BE2C (cell line): ENCODE data around the gene BRD3.

Experiments used
- DNase-seq: peaks from one replicate; pipeline ENCODE4 v3.0.0-alpha.2; 2020
- H3K27me3 ChIP-seq: fragments of 250-450 bp; sonication (Bioruptor Pico); 2 replicates; pipeline ENCODE4 v1.5.1; 2020; ENCODE audit warnings: mild to moderate bottlenecking
- H3K36me3 ChIP-seq: fragments of 250-450 bp; sonication (Bioruptor Pico); 2 replicates; pipeline ENCODE4 v1.5.1; 2020; ENCODE audit warnings: mild to moderate bottlenecking
- H3K4me1 ChIP-seq: fragments of 250-450 bp; sonication (Bioruptor Pico); 2 replicates; pipeline ENCODE4 v1.5.1; 2020
- H3K4me3 ChIP-seq: 2 replicates; pipeline ENCODE4 v1.5.1; 2011; ENCODE audit warnings: low read depth, low read length
- H3K9me3 ChIP-seq: fragments of 250-450 bp; sonication (Bioruptor Pico); 2 replicates; pipeline ENCODE4 v1.5.1; 2020
- CTCF ChIP-seq: IDR thresholded peaks from 2 replicates; pipeline ENCODE4 v1.5.1; 2012; ENCODE audit warnings: mild to moderate bottlenecking, low read depth, low read length

BRD3 gene

DNA sequence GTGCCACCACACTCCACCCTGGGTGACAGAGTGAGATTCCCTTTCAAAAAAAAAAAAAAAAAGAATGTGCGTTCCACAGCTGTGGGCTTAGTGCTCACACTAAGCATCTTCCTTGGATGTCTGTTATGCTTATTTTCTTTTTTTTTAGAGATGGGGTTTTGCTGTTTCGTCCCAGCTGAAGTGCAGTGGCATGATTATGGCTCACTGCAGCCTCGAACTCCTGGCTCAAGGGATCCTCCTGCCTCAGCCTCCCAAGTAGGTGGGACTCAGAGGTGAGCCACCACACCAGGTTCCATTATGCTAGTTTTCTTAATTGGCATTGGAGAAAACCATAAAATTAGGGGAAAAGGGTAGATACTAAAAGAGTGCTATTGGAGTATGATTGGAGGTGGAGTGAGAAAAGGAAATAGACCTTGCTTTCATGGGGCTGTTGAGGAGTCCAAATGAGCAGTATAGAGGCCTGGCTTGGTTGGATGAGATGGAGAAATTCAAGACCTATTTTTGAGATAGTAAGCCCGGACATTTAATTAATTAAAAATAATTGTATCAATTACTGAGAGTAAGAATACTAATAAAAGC lies 43.5 kb downstream of the BRD3 start:
- peaks cover 9% of the 10 kb centered on the region; the same call in 1 of the 2 replicates for H3K36me3 ChIP-seq
- H3K9me3 ChIP-seq: no peaks in the 10 kb centered on the region
- DNase-seq: no peak
- H3K27me3 ChIP-seq: no peaks in the 10 kb centered on the region
- H3K4me3 ChIP-seq: peak overlapping the region; percentile 20
- TF ChIP-seq CTCF: no peak
- no peaks in the 10 kb centered on the region for H3K4me1 ChIP-seq

- no peaks in the 10 kb centered on the region for H3K27me3 ChIP-seq
- H3K36me3 ChIP-seq: no peaks in the 10 kb centered on the region
- H3K4me1 ChIP-seq: no peaks in the 10 kb centered on the region
- no peak overlapping the region for H3K4me3 ChIP-seq
- TF ChIP-seq CTCF: no peak
- H3K9me3 ChIP-seq: peaks cover 4% of the 10 kb centered on the region; the same call in 1 of the 2 replicates
- DNase-seq: no peak
Observed at GRCh38 chr9:134014946-134015345, 52.9 kb downstream of the BRD3 start.

- Histone ChIP-seq H3K4me3 (no peak overlapping the region), H3K4me1 (peaks cover 10% of the 10 kb centered on the region), H3K27me3 (no peaks in the 10 kb centered on the region), H3K36me3 (no peaks in the 10 kb centered on the region), H3K9me3 (peaks cover 4% of the 10 kb centered on the region; the same call in 1 of the 2 replicates)
- no peak for DNase-seq
- TF ChIP-seq CTCF: no peak
Observed at GRCh38 chr9:134011401-134011800, 56.4 kb downstream of the BRD3 start.

GRCh38 chr9:134010310-134011173 lies 57.3 kb downstream of the BRD3 start:
- TF ChIP-seq CTCF: no peak
- Histone ChIP-seq H3K36me3 (no peaks in the 10 kb centered on the region), H3K4me3 (no peak overlapping the region), H3K9me3 (peaks cover 4% of the 10 kb centered on the region; the same call in 1 of the 2 replicates), H3K4me1 (peaks cover 10% of the 10 kb centered on the region), H3K27me3 (no peaks in the 10 kb centered on the region)
- peak; percentile 75 for DNase-seq

DNA sequence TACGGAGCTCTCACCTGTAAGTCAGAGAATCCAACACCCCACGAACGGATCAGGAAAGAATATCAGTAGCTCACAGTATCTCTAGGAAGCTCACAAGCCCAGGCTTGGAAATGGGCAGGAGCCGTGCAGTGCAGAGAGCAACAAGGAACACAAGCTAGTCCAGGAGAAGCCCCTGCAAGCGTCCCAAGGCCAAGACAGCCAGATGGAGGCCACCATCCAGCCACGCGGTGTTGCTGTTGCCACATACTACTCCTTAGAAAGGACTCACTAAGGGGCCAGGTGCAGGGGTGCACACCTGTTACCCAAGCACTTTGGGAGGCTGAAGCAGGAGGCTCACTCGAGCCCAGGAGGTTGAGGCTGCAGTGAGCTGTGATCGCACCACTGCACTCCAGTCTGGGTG lies 60.3 kb downstream of the BRD3 start:
- no peak for DNase-seq
- no peak for TF ChIP-seq CTCF
- H3K9me3 ChIP-seq: no peaks in the 10 kb centered on the region

DNA sequence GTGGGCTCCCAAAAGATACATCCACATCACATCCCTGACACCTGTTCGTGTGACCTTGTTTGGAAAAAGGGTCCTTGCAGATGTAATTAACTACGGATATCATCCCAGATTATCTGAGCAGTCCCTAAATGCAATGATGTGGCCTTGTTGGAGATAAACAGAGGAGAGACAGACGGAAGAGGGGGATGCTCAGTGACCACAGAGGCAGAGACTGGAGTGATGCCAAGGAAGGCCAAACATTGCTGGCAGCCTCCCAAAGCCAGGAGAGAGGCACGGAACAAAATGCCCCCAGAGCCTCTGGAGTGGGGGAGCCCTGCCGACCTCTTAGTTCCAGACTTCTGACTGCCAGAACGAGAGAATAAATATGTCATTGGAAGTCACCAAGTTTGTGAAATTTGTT lies 60.7 kb downstream of the BRD3 start:
- peak; percentile 65 for DNase-seq
- H3K36me3 ChIP-seq: no peaks in the 10 kb centered on the region
- no peaks in the 10 kb centered on the region for H3K9me3 ChIP-seq
- H3K27me3 ChIP-seq: no peaks in the 10 kb centered on the region
- no peak overlapping the region for H3K4me3 ChIP-seq
- H3K4me1 ChIP-seq: peaks cover 10% of the 10 kb centered on the region
- no peak for TF ChIP-seq CTCF

More for the DNA sequence above, 60.3 kb downstream of the BRD3 start:
- Histone ChIP-seq H3K4me3 (no peak overlapping the region), H3K4me1 (peaks cover 10% of the 10 kb centered on the region), H3K27me3 (no peaks in the 10 kb centered on the region), H3K36me3 (no peaks in the 10 kb centered on the region)
